ENCODE results near the gene CLEC2B. TPM values are rescaled to one million over a fixed set of nuclear protein-coding genes. Genes with fewer than 3 reads are reported as not detected.

The CLEC2B gene
- total RNA-seq, 1 experiment from 2014 or later: not detected

DNA sequence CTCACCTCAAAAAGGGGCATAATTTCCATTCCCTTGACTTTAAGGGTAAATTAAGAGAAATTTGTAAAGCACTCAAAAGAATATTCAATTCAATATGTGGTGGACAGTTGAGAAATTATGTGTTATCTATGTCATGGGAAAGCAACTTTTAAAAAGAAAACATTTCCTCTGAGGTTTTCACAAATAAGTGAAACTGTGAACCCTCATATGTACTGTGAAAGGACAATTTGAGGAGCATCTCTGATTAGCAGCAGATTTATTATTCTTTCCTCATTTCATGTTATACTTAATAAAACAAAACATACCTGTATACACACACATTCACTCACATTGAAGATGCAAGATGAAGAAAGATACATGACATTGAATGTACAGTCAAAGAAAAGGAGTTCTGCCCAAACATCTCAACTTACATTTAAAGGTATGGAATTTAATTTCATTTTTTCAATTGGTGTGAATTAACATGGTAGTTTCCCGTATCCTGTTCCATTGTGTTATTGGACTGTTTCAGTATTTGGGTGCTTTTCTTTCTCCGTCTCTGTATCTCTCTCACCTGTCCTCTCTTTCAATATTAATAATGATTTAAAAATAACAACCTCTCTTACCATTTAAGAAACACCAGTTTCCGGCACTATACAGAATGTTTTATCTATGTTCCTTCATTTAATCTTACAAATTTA lies 41.8 kb downstream of the CLEC2B start, which contains the start of gene KLRF1:
KLRF1 (plus strand) TSS at position 273 of the 680 bp plus-strand sequence; CDS start at position 337, 64 bp downstream.
- no peaks in the 10 kb centered on the region for H4K20me1 ChIP-seq (ENCODE audit: low read length)
- CTCF ChIA-PET: no interaction called here
- no peak within 1 kb of the TSS for H3K27ac ChIP-seq (ENCODE audit: low read length)
- no peaks in the 10 kb centered on the region for H3K79me2 ChIP-seq (ENCODE audit: low read length)
- no peaks in the 10 kb centered on the region for H3K4me1 ChIP-seq (ENCODE audit: insufficient read depth, low read length)
- no peaks in the 10 kb centered on the region for H3K9me3 ChIP-seq (ENCODE audit: low read length)
- POLR2A ChIA-PET (ENCODE audit: unreplicated experiment): no interaction called here
- no peak within 1 kb of the TSS for H3K4me3 ChIP-seq (ENCODE audit: low read length)
- DNase-seq (no peak), ATAC-seq (no peak)
- TF ChIP-seq, protein P1, sequence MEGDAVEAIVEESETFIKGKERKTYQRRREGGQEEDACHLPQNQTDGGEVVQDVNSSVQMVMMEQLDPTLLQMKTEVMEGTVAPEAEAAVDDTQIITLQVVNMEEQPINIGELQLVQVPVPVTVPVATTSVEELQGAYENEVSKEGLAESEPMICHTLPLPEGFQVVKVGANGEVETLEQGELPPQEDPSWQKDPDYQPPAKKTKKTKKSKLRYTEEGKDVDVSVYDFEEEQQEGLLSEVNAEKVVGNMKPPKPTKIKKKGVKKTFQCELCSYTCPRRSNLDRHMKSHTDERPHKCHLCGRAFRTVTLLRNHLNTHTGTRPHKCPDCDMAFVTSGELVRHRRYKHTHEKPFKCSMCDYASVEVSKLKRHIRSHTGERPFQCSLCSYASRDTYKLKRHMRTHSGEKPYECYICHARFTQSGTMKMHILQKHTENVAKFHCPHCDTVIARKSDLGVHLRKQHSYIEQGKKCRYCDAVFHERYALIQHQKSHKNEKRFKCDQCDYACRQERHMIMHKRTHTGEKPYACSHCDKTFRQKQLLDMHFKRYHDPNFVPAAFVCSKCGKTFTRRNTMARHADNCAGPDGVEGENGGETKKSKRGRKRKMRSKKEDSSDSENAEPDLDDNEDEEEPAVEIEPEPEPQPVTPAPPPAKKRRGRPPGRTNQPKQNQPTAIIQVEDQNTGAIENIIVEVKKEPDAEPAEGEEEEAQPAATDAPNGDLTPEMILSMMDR (conservative IDR thresholded peaks at IDR 0.05; ENCODE audit: low read depth, low read length): no peak
- TF ChIP-seq EZH2 (IDR thresholded peaks at IDR 0.05; ENCODE audit: low read length, unreplicated experiment) (no peak), EZH2phosphoT487 (IDR thresholded peaks at IDR 0.05; ENCODE audit: borderline replicate concordance, low read length) (no peak)
- no peaks in the 10 kb centered on the region for H3F3A ChIP-seq (ENCODE audit: low read length, unreplicated experiment)
- intact Hi-C loops (cut with micrococcal nuclease): no loop called here
- no peaks in the 10 kb centered on the region for H3K36me3 ChIP-seq (ENCODE audit: low read depth, low read length)
- no peak within 1 kb of the TSS for H3K9ac ChIP-seq (ENCODE audit: low read length)
- no TSS peak for BruUV-seq (replicated peaks)
- H3K4me2 ChIP-seq (ENCODE audit: low read length): no peak within 1 kb of the TSS
- no peak within 1 kb of the TSS for H2AFZ ChIP-seq (ENCODE audit: low read length)
- H3K9me2 ChIP-seq (replicated peaks; ENCODE audit: low read length): no peaks in the 10 kb centered on the region
- peaks cover 15% of the 10 kb centered on the region for H3K27me3 ChIP-seq (ENCODE audit: low read length)

DNA sequence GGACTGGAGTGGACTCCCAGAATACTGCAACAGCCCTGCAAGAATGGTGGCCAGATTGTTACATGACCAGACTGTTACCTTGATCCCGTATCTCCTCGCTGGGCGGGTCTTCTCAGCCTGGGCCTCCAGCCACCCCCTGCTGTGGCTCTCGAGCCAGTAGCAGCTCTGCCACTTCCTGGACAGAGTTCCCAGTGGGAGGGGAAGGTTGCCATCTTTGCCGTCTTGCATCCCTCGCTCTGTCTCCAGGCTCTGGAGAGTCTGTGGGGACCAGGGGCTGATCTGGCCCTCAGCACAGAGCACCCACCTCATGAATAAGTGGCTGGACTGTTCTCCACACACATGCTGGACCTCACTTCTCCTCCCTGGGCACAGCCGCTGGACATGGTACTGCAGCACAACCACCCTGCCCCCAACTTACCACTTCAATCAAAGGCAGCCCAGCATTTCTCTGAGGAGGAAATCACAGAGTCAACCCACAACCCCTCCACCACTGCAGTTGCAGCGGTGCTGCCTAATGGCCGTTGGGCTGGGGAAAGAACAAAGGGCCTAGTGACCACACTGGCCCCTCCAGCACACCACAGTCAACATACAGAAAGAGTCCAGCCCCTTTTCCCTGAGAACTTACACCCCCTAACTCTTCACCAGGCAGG lies 48.7 kb downstream of the CLEC2B start:
- no peaks in the 10 kb centered on the region for H3F3A ChIP-seq (ENCODE audit: low read length, unreplicated experiment)
- no peaks in the 10 kb centered on the region for H4K20me1 ChIP-seq (ENCODE audit: low read length)
- no peaks in the 10 kb centered on the region for H3K9me3 ChIP-seq (ENCODE audit: low read length)
- ChIA-PET POLR2A (ENCODE audit: unreplicated experiment) (no interaction called here), CTCF (no interaction called here)
- DNase-seq (no peak), ATAC-seq (no peak)
- intact Hi-C loops (cut with micrococcal nuclease): no loop called here
- H3K9me2 ChIP-seq (replicated peaks; ENCODE audit: low read length): no peaks in the 10 kb centered on the region
- TF ChIP-seq EZH2 (IDR thresholded peaks at IDR 0.05; ENCODE audit: low read length, unreplicated experiment) (no peak), EZH2phosphoT487 (IDR thresholded peaks at IDR 0.05; ENCODE audit: borderline replicate concordance, low read length) (no peak)
- TF ChIP-seq, protein P1 (conservative IDR thresholded peaks at IDR 0.05; ENCODE audit: low read depth, low read length): no peak
- H2AFZ ChIP-seq (ENCODE audit: low read length): no peak overlapping the region
- no peak overlapping the region for H3K9ac ChIP-seq (ENCODE audit: low read length)
- no peak overlapping the region for H3K27ac ChIP-seq (ENCODE audit: low read length)
- peaks cover 5% of the 10 kb centered on the region; the same call in 1 of the 2 replicates for H3K27me3 ChIP-seq (ENCODE audit: low read length)
- no peaks in the 10 kb centered on the region for H3K4me1 ChIP-seq (ENCODE audit: insufficient read depth, low read length)
- H3K36me3 ChIP-seq (ENCODE audit: low read depth, low read length): no peaks in the 10 kb centered on the region
- H3K79me2 ChIP-seq (ENCODE audit: low read length): no peaks in the 10 kb centered on the region
- H3K4me3 ChIP-seq (ENCODE audit: low read length): no peak overlapping the region
- H3K4me2 ChIP-seq (ENCODE audit: low read length): no peak overlapping the region
- BruUV-seq (replicated peaks): no TSS peak
